IPS DF 19.7 (cell line): ENCODE measurements around the gene EXOC4.

ENCODE experiments used
- DNase-seq: peaks from one replicate; pipeline ENCODE4 v3.0.0-alpha.2; 2013; ENCODE audit warnings: low read depth, low spot score

EXOC4 gene

GRCh38 chr7:133364959-133365690 is 112.2 kb downstream of the EXOC4 start:
- DNase-seq = no peak

GRCh38 chr7:133365917-133366316 is 113.0 kb downstream of the EXOC4 start:
- no peak for DNase-seq

- no peak for DNase-seq
Measured at GRCh38 chr7:133367561-133367960, 114.7 kb downstream of the EXOC4 start.

GRCh38 chr7:133369130-133369529 is 116.3 kb downstream of the EXOC4 start:
- no peak for DNase-seq

GRCh38 chr7:133371616-133372015 is 118.7 kb downstream of the EXOC4 start:
- DNase-seq = no peak

- DNase-seq = no peak
Measured at GRCh38 chr7:133372337-133372736, 119.5 kb downstream of the EXOC4 start.

GRCh38 chr7:133376514-133376913 is 123.6 kb downstream of the EXOC4 start:
- DNase-seq = no peak

- no peak for DNase-seq
Measured at GRCh38 chr7:133381965-133382364, 129.1 kb downstream of the EXOC4 start.

- no peak for DNase-seq
Measured at GRCh38 chr7:133382775-133383559, 130.1 kb downstream of the EXOC4 start.

GRCh38 chr7:133386205-133386604 is 133.3 kb downstream of the EXOC4 start:
- peak; percentile 52 for DNase-seq

GRCh38 chr7:133389727-133390126 is 136.8 kb downstream of the EXOC4 start:
- no peak for DNase-seq

- no peak for DNase-seq
Measured at GRCh38 chr7:133391206-133391605, 138.3 kb downstream of the EXOC4 start.

GRCh38 chr7:133394369-133394768 is 141.5 kb downstream of the EXOC4 start:
- DNase-seq = no peak

GRCh38 chr7:133395551-133395950 is 142.7 kb downstream of the EXOC4 start:
- DNase-seq = no peak

- DNase-seq = no peak
Measured at GRCh38 chr7:133398506-133398905, 145.6 kb downstream of the EXOC4 start.

- DNase-seq = no peak
Measured at GRCh38 chr7:133401225-133401624, 148.3 kb downstream of the EXOC4 start.

- no peak for DNase-seq
Measured at GRCh38 chr7:133408212-133408611, 155.3 kb downstream of the EXOC4 start.

GRCh38 chr7:133409421-133409820 is 156.5 kb downstream of the EXOC4 start:
- DNase-seq = no peak

GRCh38 chr7:133409966-133410365 is 157.1 kb downstream of the EXOC4 start:
- no peak for DNase-seq

- DNase-seq = no peak
Measured at GRCh38 chr7:133411395-133411794, 158.5 kb downstream of the EXOC4 start.

- DNase-seq = no peak
Measured at GRCh38 chr7:133412942-133413341, 160.1 kb downstream of the EXOC4 start.

- no peak for DNase-seq
Measured at GRCh38 chr7:133419041-133419440, 166.2 kb downstream of the EXOC4 start.

- no peak for DNase-seq
Measured at GRCh38 chr7:133423618-133424017, 170.7 kb downstream of the EXOC4 start.
